ENCODE measurements around the gene VWCE. TPM values are rescaled to one million over a fixed set of nuclear protein-coding genes. Genes with fewer than 3 reads are reported as not detected.
"Not testable (repeated sequence)": the region's sequence is repeated elsewhere in the genome, so short reads cannot be mapped to it uniquely, and the experiment has no call there.

Gene VWCE
- total RNA-seq, 2 donors from 2014 or later = 2.0 to 4.3 TPM

GRCh38 chr11:61219016-61219415, 76.1 kb downstream of the VWCE start:
- H3K4me3 ChIP-seq; DNase-seq (ENCODE audit: low spot score); H3K27ac ChIP-seq; H3K9me3 ChIP-seq; intact Hi-C loops (cut with DNase I); H3K4me1 ChIP-seq (replicated peaks); H3K36me3 ChIP-seq; H3K27me3 ChIP-seq (replicated peaks; ENCODE audit: insufficient read depth): not testable (repeated sequence)
- WGBS = 97% methylated on average over 5 of the region's 5 CpGs

- DNase-seq (ENCODE audit: low spot score); H3K4me3 ChIP-seq; H3K36me3 ChIP-seq; H3K4me1 ChIP-seq (replicated peaks); H3K27ac ChIP-seq; H3K9me3 ChIP-seq; H3K27me3 ChIP-seq (replicated peaks; ENCODE audit: insufficient read depth); intact Hi-C loops (cut with DNase I): not testable (repeated sequence)
- no CpG with 5 or more reads among the region's 4 CpGs for WGBS
Measured at GRCh38 chr11:61218306-61218705, 76.8 kb downstream of the VWCE start.

- intact Hi-C loops (cut with DNase I); H3K27me3 ChIP-seq (replicated peaks; ENCODE audit: insufficient read depth); H3K27ac ChIP-seq; DNase-seq (ENCODE audit: low spot score); H3K36me3 ChIP-seq; H3K9me3 ChIP-seq; H3K4me3 ChIP-seq; H3K4me1 ChIP-seq (replicated peaks): not testable (repeated sequence)
- WGBS = no CpG with 5 or more reads among the region's 3 CpGs
Measured at GRCh38 chr11:61213711-61214324, 81.3 kb downstream of the VWCE start.

- intact Hi-C loops (cut with DNase I); H3K9me3 ChIP-seq; H3K4me1 ChIP-seq (replicated peaks); H3K36me3 ChIP-seq; H3K4me3 ChIP-seq; DNase-seq (ENCODE audit: low spot score); H3K27me3 ChIP-seq (replicated peaks; ENCODE audit: insufficient read depth); H3K27ac ChIP-seq: not testable (repeated sequence)
- WGBS = no CpG with 5 or more reads among the region's 15 CpGs
Measured at GRCh38 chr11:61212202-61212601, 82.9 kb downstream of the VWCE start.

DNA sequence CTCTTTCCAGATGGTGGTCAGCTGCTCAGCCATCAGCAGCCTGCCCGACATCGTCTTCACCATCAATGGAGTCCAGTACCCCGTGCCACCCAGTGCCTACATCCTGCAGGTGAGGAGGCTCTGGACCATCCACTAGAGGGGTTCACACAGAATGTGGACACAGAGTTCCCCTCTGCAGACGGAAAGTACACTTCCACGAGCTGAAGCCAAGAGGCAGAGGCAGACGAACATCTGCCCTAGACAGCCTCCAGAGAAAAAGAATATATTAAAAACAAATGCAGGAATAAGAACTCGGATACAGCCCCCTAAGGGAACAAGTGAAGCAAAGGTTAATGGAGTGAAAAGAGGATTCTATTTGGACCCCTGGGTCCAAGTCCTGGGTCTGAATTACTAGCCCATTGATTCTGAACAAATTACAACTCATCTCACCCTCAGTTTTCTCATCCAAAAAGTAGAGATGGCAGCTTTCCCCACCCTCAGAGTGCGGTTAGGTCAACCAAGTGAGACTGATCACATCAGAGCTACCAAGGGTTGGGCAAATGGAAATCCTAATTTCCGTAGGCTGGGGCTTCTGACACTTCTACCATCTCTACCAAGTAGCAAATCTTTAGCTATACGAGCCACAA, 83.7 kb downstream of the VWCE start:
- 43% methylated on average over 4 of the region's 10 CpGs for WGBS
- DNase-seq (ENCODE audit: low spot score); H3K27ac ChIP-seq; H3K27me3 ChIP-seq (replicated peaks; ENCODE audit: insufficient read depth); H3K4me3 ChIP-seq; H3K9me3 ChIP-seq; intact Hi-C loops (cut with DNase I); H3K36me3 ChIP-seq; H3K4me1 ChIP-seq (replicated peaks): not testable (repeated sequence)

DNA sequence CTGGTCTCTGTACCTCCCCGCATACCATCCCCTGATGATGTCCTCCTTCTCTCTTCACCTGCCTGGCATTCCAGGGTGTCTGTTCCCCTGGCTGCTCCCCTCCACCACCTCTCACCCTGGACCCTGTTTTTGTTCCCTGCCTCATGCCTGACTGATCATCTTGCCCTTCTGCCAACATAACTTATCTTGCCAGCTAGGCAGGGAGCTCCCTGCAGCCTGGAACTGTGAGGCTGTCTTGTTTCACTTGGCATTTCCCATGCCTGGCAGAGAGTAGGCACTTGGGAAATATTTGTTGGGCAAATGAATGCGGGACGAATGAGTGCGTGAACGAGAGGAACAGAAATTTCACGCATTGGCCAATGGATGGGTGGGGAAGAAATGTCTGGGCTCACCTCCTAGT, 84.5 kb downstream of the VWCE start:
- no CpG with 5 or more reads among the region's 6 CpGs for WGBS
- H3K36me3 ChIP-seq; H3K27me3 ChIP-seq (replicated peaks; ENCODE audit: insufficient read depth); H3K4me1 ChIP-seq (replicated peaks); intact Hi-C loops (cut with DNase I); H3K4me3 ChIP-seq; H3K9me3 ChIP-seq; DNase-seq (ENCODE audit: low spot score); H3K27ac ChIP-seq: not testable (repeated sequence)

Other genes starting within 250 kb of the VWCE start
- gene CD5, start 192.8 kb downstream of the VWCE start, total RNA-seq = under 1 TPM; 0.18 to 0.91 TPM
- 10 to 100 TPM; 32.2 to 38.8 TPM for gene VPS37C, start 133.9 kb downstream of the VWCE start, total RNA-seq
- under 1 TPM in 1 of 2 donors, not detected in 1; 0.77 TPM for gene PGA3, start 91.8 kb downstream of the VWCE start, total RNA-seq
- gene PGA4, start 73.0 kb downstream of the VWCE start, total RNA-seq = not detected
- not detected for gene PGA5, start 54.1 kb downstream of the VWCE start, total RNA-seq
- gene DDB1, start 37.8 kb upstream of the VWCE start, total RNA-seq = 100 to 1,000 TPM; 179 to 253 TPM
- 10 to 100 TPM; 52.8 to 79.3 TPM for gene TKFC, start 37.9 kb upstream of the VWCE start, total RNA-seq
- gene CYB561A3, start 66.6 kb upstream of the VWCE start, total RNA-seq = 10 to 100 TPM; 51.6 to 79.1 TPM
- gene TMEM138, start 67.1 kb upstream of the VWCE start, total RNA-seq = 10 to 100 TPM; 17.9 to 35.4 TPM
- gene TMEM216, start 97.3 kb upstream of the VWCE start, total RNA-seq = 10 to 100 TPM; 13.3 to 24.1 TPM
- 10 to 100 TPM; 44.7 to 66.8 TPM for gene CPSF7, start 134.7 kb upstream of the VWCE start, total RNA-seq
- gene SDHAF2, start 134.8 kb upstream of the VWCE start, total RNA-seq = 10 to 100 TPM; 24.6 to 59.4 TPM
- 1 to 10 TPM in 1 of 2 donors, under 1 TPM in 1; 0.09 to 1.2 TPM for gene LRRC10B, start 213.4 kb upstream of the VWCE start, total RNA-seq